GM18873 (cell line): Measurements from ENCODE around the gene KRTAP10-6.
"Not testable (repeated sequence)": the region's sequence is repeated elsewhere in the genome, so short reads cannot be mapped to it uniquely, and the experiment has no call there.

ENCODE experiments used
- ATAC-seq: cut with Tn5 transposase; IDR thresholded peaks from one replicate; pipeline ENCODE4 v1.9.1; 2021; ENCODE audit warnings: mild to moderate bottlenecking, moderate library complexity, moderate number of reproducible peaks; ENCODE audit not compliant: unreplicated experiment, low FRiP score

The KRTAP10-6 gene

DNA sequence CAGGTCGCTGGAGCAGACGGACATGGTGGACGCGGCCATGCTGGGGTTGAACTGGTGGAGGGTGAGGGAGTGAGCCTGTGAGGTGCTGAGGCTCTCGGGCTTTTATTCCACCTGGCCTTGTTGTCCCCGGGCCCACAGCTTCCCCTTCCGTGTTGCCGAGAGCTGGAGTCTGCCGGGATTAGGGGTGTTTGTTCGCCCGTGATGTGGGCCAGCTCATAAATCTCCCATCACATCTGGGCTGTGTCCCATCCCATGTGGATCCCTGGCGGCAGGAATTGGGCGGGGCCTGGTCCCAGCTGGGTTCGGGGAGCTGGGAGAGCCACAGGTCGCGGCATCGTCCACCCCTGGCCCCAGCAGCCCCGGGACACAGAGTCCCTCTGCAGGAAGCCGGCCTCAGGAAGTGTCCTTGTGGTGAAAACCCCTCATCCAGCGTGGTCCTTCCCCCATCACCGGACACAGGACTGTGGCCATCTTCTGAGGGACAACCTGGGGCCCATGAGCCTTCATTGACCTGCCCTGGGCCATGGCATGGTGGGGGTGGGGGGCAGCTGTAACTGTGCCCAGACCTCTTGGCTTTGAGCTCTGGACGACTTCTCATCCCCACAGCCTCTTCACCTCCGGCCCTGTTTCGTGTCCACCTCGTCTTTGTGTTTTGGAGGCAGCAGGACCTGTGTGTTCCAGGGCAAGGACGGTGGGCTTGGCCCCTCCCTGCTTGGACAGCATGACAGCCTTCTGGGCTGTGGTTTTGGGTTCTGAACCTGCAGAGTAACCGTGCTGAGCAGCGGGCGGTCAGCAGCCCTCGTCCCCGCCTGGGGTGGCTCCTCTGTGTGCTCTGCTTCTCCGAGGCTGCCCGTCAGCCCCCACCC, at the start of gene KRTAP10-6:
KRTAP10-6 (minus strand) TSS at position 60 of the 866 bp plus-strand sequence; CDS start at position 39, 21 bp downstream.
- no peak for ATAC-seq

DNA sequence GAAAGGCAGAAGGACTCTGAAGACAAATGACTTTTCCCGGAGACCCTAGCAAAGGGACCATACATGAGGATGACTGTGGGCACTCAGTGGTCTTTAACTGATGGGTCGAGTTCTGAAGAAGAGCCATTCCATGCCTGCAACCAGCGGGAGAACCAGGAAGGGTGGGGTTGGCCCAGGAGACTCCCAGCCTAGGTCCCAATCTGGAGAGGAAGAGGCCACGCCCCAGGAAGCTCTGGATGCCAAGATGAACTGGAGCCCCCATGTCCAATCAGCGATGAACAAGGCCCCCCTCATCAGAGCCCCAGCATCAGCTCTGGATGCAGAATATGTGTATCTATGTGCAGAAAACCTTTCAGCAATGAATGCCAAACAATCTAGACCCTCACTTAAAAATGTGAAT, 48.5 kb upstream of the KRTAP10-6 start:
- ATAC-seq: no peak

- no peak for ATAC-seq
These were observed 47.0 kb upstream of the KRTAP10-6 start for GRCh38 chr21:44639331-44639655.

DNA sequence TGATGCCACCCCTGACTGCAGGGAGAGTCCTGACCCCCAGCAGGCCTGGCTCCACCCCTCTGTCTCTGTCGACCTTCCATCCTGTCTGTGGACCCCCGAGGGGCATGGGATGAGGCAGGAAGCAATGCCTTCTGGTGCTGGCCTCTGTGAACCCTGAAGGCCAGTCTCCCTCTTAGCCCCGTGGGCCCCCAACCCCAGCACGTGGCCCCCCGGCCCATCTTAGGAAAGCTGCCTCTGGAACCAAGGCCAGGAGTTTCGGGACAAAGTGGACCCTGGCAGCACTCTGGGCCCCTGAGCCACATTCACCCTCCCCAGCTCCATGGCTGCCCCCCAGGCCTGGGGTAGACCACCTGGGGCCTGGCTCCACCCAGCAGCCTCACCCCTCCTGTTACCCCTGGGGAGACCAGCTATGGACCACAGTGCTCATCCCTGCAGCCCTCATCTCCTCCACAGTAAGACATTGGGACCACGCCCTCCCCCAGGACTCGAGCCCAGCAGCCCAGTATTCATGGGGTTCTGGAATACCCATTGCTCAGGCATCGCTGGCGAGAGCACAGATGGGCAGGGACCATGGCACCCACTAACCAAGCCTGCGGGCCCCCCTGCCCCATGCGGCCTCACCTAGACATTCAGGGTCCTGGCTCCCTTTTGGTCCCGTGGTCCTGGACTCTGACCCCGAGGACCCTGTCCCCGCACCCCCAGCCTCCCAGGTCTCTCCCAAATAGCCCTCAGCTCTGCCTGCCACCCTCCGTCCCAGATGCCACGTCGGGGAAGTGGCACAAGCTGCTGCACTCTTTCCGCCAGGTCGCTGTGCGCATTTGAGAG, 46.4 kb upstream of the KRTAP10-6 start:
- ATAC-seq: not testable (repeated sequence)

DNA sequence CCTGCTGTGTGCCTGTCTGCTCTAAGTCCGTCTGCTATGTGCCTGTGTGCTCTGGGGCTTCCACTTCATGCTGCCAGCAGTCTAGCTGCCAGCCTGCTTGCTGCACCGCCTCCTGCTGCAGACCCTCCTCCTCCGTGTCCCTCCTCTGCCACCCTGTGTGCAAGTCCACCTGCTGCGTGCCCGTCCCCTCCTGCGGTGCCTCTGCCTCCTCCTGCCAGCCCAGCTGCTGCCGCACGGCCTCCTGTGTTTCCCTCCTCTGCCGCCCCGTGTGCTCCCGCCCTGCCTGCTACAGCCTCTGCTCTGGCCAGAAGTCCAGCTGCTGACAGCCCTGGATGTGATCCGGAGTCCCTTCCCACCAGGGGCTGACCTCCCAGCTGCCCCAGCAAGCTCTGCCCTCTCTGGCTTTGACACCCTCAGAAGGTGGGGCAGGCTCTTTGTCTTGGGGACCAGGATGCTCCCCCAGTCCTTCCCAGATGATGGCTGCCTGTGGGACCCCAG, 45.6 kb upstream of the KRTAP10-6 start:
- not testable (repeated sequence) for ATAC-seq

DNA sequence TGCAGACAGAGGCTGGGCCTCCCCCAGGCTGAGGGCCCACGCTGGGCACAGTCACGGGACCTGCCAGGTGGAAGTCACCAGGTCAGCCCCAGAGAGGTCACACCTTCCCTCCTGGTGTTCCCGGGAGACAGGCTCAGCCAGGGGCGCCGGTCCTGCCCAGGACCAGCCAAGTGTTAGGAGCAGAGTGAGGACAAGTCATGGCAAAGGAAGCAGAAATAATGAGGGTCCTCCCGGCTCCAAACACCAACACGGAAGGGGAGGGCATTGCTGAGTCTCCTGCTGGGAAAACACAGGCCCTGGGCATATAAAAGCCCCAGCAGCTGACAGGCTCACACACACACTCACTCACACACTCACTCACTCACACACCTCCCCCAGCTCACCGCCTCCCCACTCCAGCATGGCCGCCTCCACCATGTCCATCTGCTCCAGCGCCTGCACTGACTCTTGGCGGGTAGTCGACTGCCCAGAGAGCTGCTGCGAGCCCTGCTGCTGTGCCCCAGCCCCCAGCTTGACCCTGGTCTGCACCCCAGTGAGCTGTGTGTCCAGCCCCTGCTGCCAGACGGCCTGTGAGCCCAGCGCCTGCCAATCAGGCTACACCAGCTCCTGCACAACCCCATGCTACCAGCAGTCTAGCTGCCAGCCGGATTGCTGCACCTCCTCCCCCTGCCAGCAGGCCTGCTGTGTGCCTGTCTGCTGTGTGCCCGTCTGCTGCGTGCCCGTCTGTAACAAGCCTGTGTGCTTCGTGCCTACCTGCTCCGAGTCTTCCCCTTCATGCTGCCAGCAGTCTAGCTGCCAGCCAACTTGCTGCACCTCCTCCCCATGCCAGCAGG, 44.9 kb upstream of the KRTAP10-6 start, which contains the start of gene KRTAP10-10:
KRTAP10-10 (plus strand) TSS at position 339 of the 833 bp plus-strand sequence; CDS start at position 401, 62 bp downstream.
- ATAC-seq: no peak

- no peak for ATAC-seq
These were observed 44.1 kb upstream of the KRTAP10-6 start for GRCh38 chr21:44636209-44637017.

DNA sequence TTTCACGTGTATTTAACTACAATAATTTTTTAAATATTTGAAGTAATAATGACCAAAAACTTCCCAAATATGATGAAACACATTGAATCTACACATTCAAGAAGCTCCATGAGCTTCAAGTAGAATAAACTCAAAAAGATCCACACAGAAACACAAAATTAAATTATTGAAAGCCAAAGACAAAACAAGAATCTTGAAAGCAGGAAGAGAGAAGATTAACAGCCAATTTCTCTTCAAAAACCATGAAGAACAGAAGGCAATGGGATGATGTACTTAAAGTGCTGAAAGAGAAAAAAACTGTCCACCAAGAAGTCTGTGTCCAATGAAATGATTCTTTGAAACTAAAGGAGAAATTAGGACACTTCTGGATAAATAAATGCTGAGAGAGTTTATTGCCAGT, 39.8 kb upstream of the KRTAP10-6 start:
- ATAC-seq: no peak

DNA sequence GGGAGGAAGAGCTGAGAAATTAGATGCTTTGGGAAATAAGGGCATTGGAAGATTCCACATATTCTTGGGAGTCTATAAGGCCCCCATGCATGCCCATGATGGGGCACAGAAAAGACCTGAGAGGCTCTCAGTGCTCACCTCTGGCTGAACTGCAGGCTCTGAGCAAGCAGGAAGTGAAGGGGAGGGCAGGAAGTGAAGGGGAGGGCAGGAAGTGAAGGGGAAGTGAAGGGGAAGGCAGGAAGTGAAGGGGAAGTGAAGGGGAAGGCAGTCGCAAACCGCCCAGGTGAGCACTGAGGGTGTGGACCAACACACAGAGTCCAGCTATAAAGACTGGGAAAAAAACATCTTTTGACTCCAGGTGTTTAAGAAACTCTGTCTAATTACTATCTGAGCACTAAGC, 38.1 kb upstream of the KRTAP10-6 start:
- ATAC-seq: no peak

- no peak for ATAC-seq
These were observed 36.5 kb upstream of the KRTAP10-6 start for GRCh38 chr21:44628707-44629391.

- ATAC-seq: not testable (repeated sequence)
These were observed 35.5 kb upstream of the KRTAP10-6 start for GRCh38 chr21:44627831-44628233.

- ATAC-seq: not testable (repeated sequence)
These were observed 35.0 kb upstream of the KRTAP10-6 start for GRCh38 chr21:44627181-44627822.

GRCh38 chr21:44626673-44627143, 34.4 kb upstream of the KRTAP10-6 start, which contains the start of gene KRTAP10-9:
Gene KRTAP10-9 (plus strand): TSS chr21:44627093. CDS start chr21:44627172, 79 bp downstream.
- ATAC-seq: no peak

DNA sequence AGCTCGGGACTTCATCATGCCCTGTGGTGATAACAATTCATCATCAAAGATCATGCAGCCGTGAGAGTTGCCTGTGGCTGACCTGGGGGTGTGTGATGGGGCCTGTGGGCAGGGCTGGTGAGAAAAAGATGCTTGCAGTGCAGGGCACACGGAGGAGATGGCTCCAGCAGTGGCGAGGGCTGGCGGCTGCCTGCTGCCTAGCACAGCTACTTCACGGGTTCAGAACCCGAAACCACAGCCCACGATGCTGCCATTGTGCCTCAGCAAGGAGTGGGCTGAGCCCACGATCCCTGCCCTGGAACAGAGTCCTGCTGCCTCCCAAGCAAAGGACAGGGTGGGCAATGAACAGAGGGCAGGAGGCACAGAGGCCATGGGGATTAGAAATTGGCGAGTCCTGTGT, 34.0 kb upstream of the KRTAP10-6 start:
- no peak for ATAC-seq

DNA sequence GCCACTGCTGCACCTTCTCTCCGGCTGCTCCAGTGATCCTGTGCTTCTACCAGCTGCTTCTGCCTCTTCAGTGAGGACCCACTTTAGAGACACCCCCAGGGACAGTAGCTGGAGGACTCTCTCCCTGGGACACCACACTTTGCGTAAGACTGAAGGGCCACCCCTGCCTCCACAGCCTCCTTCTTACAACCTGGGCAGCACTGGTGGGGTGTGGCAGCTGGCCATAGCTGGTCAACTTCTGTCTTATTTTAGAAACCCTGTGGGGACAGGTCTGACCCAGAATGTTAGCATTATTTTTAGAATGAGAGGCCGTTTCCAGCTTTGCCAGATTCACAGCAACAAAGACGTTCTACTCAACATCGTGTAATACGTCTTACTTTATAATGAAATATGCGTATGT, 33.5 kb upstream of the KRTAP10-6 start:
- no peak for ATAC-seq

DNA sequence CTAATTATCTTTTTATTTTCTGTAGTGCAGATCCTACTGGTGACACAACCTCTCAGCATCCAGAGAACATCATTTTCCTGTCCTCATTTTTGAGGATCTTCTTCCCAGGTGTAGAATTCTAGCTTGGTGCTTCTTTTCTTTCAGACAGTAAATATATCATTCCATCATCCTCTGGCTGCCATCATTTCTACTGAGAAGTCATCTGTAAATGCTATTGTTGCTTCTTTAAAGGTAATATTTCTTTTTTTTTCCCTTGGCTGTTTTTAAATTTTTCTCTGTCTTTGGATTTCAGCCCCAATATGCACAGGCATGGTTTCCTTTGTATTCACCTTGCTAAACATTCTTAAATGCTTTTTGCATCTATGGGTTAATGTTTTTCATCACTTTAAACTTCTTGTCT, 31.3 kb upstream of the KRTAP10-6 start:
- no peak for ATAC-seq

DNA sequence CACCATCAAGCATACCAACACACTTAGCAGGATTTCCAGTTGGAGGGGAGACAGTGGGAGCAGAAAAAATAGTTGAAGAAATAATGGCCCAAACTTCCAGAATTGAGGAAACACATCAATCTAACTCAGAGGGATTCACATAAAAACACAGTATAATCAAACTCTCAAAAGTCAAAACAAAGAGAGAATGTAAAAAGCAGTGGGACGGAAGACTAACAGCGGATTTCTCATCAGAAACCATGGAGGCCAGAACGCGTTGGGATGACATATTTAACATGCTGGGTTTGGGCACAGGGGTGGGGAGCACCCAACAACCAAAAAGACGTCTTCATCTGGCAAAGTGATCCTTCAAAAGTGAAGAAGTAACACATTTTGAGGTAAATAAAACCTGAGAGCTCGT, 27.6 kb upstream of the KRTAP10-6 start:
- ATAC-seq: no peak

DNA sequence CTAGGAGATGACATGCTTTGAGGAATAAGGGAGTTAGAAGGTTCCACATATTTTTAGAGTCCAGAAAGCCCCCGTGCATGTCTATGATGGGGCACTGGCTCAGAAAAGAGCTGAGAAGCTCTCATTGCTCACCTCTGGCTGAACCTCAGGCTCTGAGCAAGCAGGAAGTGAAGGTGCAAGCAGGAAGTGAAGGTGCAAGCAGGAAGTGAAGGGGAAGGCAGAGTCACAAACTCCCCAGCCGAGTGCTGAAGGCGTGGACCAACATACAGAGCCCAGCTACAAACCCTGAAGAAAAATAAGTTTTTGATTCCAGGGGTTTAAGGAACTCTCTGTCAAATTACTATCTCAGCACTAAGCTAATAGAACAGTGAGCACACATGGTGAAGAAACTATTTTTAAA, 26.6 kb upstream of the KRTAP10-6 start:
- ATAC-seq: no peak
